ENCODE results near the gene CERKL.

CERKL gene

DNA sequence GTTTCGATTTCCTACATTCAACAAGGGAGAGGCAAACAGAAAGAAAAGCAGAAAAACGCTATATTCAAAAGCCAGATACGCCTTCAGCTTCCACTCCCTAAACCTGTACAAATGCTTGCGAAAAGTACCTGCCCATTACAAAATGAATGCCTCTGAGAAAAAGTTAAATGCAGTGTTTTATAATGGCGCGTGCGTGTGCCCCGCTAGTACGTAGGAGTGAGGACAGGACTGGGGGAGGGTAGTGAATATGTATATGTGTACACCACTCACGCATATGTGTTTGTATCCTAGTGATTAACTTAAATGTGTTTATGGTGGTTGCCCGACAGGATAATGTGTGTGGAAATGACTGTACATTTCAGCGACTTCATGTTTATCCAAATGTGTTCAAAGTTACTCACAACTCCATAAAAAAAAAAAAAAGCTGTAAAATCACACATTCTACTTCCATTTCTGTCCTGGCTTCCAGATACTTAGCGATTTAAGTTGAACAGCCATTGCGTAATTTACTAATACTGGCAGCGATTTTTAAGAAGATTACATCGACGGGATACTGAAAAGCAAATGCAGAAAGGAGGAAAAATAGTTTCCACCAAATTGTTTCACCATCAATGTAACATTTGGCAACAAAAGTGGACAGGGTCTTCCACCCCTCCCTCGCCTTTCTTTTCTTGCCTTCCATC is 22.1 kb upstream of the CERKL start:
- in situ Hi-C loops (cut with MboI; ENCODE audit: low sequenced_read_pairs), result no loop called here

DNA sequence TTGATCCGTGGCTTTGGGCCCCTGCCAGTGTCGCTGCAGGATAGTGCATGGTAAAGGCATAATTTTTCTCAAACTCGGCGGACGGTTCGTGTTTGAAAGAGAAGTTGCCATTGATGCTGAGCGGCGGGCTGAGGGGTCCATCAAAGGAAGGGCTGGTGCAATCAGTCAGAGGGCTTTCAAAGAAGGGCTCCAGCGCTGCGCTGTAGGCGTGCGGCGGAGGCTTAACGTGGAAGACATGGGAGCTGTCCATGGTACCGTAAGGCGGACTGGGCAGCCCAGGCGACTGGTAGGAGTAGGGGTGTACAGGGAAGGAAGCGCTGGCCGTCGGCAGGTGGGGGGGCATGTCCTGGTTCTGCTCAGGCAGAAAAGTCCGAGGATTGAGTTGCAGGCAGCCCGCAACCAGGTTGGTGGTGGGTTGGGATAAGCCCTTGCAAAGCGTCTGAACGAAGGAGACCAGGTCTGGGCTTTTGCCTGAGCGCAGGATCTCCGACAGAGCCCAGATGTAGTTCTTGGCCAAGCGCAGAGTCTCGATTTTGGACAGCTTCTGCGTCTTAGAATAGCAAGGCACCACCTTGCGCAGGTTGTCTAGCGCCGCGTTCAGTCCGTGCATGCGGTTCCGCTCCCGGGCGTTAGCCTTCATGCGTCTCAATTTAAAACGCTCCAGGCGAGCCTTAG is 21.1 kb upstream of the CERKL start:
- in situ Hi-C loops (cut with MboI; ENCODE audit: low sequenced_read_pairs), result no loop called here

DNA sequence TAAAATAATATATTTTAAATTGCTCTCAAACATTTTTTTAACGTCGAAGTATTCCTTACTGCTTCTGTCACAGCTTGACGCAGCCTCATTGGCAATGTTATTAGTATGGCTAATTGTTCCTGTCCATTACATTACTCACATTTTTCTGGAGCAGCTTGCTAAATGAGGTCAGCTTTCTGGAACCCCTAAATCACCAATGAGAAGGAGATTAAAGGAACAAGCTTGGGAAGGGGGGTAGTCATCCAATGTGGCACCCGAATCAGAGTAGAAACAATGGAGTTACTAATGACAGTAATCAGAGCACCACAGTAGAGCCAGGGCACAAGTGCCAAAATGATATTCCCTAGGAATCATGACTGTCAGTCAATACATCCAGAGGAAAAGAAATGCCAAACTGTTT is 18.3 kb upstream of the CERKL start:
- in situ Hi-C loops (cut with MboI; ENCODE audit: low sequenced_read_pairs), result no loop called here

DNA sequence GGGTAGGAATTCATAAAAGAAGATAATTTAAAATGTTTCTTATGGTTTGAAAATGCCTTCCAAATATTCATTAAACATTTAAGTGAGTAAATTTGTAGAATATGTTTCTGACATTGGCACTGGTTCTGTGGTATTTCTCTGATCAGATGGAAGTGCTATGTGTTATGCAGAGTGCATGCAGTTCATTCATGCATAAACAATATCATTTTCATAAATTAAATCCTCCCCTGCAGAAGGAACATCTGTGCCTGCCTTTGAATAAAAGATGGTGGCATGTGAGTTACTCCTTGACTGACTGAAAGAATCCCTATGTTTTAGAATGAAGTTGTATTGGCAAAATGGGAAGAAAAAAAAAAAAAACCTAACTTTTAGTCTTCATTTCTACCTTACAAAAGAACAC is 17.6 kb upstream of the CERKL start:
- in situ Hi-C loops (cut with MboI; ENCODE audit: low sequenced_read_pairs), result no loop called here

DNA sequence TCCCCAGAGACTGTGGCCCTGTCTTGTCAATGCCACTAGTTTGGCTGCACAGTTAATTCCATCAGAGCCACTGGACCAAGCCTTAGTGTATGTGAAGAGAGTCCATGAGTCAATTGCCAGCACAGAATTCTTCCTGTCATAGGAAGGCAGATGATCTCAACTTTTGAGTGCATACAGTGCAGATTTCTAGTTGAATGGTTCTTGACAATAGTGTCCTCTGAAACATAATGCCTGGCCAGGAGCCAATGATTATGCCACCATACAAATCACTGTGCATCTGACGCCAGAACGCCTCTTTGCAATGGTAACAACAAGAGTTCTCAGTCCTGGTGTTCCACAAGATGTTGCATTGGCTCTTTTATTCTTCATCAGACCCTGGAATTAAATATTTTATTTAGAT is 16.3 kb upstream of the CERKL start:
- in situ Hi-C loops (cut with MboI; ENCODE audit: low sequenced_read_pairs), result no loop called here

DNA sequence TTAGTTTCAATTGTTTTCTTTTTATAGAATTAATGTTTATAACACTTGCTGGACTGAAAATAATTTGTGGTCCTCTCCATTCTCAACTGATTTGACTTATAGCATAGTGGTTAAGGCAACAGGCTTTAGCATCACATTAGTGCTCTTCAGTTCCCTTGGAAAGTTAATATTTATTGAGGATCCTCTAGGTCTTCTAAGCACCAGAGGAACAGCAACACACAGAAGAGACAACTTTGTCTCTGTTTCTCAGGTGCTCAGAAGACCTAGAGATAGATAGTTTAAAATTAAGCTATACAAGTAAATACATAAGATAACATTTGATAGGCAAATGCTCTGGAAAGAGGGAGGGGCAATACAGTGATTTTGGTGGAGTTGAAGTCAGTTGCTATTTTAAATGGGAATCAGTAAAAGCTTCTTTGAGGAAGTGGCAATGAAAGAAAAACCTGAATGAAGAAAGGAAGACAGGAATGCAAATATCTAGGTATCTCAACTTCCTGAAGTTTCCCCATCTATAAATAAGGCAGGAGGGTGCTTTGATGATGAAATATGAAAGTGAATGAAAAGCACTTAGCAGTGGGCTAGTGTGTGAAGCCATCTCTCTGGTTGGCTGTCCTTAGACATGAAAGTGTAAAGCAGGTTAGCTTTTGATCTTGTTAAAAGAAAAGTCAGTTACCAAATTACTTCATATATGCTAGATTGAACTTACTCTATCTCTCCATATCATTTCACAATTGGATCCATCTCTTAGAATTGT is 15.5 kb upstream of the CERKL start:
- in situ Hi-C loops (cut with MboI; ENCODE audit: low sequenced_read_pairs), result no loop called here

DNA sequence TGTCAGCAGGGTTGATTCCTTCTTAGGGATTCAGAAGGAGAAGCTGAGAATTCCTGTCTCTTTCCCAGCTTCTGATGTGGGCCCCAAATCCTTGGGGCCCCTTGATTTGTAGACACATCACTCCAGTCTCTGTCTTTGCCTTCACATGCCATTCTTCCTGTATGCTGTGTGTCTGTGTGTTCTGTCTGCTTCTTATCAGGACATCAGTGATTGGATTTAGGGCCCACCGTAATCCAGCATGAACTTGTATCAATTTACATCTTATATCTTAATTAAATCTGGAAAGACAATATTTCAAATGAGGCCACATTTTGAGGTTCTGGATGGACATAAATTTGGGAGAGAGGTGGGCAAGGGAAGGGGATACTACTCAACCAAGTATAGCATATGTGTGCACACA is 13.7 kb upstream of the CERKL start:
- in situ Hi-C loops (cut with MboI; ENCODE audit: low sequenced_read_pairs), result no loop called here

DNA sequence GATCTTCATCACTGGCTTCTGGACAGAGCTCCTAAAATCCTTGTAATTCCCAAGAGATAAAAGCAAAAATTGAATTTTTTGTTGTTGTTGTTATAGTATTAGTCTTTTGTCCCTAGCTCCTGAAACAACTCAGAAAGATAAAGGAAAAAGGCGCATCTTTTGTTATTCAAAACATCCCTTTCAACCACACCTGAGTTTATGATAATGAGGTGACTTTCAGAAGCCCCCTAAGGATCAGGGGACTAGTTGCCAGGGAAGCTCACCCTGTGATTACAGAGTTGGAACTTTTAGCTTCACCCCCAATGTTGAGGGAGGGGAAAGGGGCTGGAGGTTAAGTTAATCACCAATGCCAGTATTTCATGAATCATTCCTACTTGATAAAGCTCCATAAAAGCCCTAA is 10.3 kb upstream of the CERKL start:
- in situ Hi-C loops (cut with MboI; ENCODE audit: low sequenced_read_pairs), result no loop called here

DNA sequence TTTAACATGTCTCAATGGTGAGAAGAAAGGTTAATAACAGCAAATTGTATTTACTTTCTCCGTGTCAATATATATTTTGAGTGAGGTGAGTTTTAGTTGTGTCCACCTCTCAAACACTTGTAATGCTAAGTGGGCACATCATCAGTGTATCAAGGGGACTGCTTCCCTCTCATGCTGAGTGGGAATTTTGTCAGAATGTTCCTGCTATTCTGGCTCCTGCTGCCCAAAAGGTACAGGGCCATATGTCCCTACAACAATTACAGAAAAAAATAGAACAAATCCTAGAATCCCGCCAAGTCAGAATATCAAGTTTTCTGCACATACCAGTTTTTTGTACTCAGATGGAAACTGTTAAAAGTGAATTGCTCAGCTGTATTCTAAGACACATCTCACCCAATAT is 5.4 kb upstream of the CERKL start:
- in situ Hi-C loops (cut with MboI; ENCODE audit: low sequenced_read_pairs), result no loop called here

DNA sequence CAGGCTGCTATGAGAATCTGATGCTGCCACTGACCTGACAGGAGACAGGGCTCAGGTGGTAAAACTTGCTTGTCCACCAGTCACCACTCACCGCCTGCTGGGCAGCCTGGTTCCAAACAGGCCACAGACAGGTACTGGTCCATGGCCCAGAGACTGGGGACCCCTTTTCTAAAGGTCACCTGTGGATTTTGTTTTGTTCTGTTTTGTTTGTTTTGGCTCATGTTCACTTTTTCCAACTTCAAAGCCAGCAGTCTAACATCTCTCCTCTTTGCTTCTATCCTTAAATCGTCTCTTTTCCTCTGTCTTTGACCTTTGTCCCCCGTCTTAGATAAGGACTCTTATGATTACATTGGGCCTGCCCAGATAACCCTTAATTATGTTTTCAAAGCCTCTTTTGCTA is 3.3 kb upstream of the CERKL start:
- in situ Hi-C loops (cut with MboI; ENCODE audit: low sequenced_read_pairs), result no loop called here

DNA sequence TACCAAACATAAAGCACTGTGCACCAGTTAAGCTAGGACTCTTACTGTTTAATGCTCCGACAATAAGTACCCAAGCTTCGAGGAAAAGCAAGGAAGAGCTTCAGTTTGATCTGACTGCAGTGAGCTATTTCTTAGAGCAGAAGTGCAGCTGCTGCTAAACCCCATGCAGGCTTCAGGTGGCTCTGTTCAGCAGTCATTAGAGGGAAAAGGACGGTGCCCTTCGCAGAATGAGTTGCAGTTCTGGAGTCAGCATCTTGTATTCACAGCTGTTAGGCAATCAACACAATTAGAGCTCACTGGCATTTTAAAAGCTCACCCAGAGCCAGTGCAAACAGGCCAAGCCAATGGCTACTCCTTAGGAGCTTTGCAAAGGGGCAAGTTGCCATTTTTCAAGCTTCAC is 1.5 kb upstream of the CERKL start:
- in situ Hi-C loops (cut with MboI; ENCODE audit: low sequenced_read_pairs), result no loop called here

DNA sequence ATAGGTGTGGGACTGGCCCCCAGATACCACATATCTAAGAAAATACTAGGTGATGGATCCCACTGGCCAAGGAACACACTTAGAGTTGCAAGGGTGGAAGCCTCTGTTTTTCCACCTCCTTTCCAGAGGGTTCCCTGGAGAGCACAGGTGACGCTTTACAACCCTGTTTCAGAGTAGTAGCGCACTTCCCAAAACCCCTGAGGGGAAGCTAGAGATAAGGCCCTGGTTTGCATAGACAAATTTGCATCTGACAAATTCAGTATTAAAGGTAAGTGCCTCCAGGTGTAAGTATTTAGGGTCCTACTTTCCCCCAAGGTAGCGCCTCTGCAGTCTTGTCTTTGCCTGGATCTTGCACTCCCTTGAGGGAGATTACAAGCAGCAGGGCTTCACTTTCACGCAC is 474 bp upstream of the CERKL start:
- in situ Hi-C loops (cut with MboI; ENCODE audit: low sequenced_read_pairs), result no loop called here

DNA sequence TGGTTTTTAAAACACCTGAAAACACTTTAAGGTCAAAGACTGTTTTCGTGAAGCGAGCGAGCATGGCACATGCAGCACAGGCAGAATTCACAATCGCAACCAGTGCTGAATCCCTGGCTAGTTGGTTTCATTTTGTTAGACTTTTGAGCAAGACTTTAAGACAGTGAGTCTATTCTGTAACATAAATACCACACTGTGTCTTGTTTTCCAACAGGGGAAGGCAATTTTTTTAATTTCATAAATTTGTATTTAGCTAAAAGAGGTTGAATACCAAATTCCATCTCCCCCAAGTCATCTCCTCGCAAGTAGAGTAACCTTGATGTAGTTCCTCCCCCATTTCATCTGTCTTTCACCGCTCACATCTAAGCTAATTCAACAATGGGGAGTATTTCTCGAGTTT is 1.4 kb downstream of the CERKL start:
- in situ Hi-C loops (cut with MboI; ENCODE audit: low sequenced_read_pairs), result no loop called here

DNA sequence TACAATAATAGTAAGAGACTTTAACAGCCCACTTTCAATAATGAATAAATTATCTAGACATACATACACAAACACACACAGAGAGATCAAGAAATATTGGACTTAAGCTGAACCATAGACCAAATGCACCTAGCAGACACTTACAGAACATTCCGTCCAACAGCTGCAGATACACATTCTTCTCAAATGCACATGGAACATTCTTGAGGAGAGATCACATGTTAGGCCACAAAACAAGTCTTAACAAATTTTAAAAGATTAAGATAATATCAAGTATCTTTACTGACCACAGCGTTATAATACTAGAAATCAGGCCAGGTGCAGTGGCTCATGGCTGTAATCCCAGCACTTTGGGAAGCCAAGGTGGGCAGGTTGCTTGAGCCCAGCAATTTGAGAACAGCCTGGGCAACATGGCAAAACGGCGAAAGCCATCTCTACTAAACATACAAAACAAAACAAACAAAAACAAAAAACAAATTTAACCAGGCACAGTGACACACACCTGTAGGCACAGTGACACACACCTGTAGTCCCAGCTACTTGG is 7.4 kb downstream of the CERKL start:
- in situ Hi-C loops (cut with MboI; ENCODE audit: low sequenced_read_pairs), result no loop called here

DNA sequence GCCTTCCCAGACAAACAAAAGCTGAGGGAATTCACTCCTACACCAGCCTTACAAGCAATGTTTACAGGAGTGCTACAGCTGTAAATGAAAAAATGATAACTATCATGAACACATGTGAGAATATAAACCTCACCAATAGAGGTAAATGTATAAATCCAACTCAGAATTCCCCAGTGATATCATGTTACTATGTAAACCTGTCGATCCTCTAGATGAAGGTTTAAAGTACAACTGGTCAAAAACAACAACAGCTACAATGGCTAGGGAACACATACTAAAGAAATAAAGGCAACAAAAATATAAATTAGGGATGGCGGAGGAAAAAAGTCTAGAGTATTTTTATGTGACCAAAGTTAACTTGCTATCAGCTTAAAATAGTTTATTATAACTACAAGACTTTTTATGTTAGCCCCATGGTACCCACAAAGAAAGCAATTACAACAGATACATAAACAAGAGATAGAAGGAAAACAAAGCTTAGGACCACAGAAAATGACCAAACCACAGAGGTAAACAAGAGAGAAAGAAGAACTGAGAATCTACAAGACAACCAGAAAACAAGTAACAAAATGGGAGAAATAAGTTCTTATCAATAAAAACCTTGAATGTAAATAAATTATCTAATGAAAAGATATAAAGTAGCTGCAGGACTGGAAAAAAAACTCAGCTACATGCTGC is 8.3 kb downstream of the CERKL start:
- in situ Hi-C loops (cut with MboI; ENCODE audit: low sequenced_read_pairs), result no loop called here

DNA sequence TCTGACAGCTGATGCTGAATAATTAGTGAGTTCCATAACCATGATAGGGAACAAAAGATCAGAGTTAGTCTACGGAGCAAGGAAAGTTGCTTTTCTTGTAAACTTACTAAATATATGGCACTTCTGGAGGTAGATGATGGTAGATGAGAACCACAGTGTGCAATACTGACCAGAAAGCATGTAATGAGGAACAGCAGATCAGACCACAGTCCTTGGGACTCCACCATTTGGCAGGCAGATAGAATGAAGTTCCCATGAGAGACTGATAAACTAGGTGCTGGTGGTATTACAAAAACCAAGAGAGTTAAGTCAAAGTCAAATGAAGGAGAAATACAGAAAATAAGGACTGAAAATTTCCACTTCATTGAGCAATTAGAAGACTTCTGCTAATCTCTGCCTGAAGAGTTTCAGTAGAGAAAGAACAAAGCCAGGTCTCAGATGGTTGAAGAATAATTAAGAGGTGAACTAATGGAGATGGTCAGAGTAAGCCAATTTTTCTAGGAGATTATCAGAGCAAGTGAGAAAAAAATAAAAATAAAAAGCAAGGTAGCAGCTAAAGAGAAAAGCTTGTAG is 10.4 kb downstream of the CERKL start:
- in situ Hi-C loops (cut with MboI; ENCODE audit: low sequenced_read_pairs), result no loop called here

DNA sequence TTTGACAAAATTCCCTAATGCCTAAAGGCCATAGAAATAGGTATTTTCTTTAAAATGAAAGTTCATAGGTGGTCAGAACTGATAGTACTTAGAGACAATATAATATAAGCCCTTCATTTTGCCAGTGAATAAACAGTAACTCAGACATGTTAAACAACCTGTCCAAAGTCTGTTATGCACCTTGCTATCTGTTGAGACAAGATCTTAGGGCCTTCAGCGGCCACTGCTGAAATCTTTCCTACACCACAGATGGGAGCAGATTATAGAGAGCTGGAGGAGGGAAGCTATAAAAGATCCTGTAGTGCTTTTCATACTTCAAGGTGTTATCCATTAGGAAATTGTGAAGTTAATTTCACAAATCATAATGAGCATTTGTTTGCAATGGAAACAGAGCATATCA is 13.8 kb downstream of the CERKL start:
- in situ Hi-C loops (cut with MboI; ENCODE audit: low sequenced_read_pairs), result no loop called here

DNA sequence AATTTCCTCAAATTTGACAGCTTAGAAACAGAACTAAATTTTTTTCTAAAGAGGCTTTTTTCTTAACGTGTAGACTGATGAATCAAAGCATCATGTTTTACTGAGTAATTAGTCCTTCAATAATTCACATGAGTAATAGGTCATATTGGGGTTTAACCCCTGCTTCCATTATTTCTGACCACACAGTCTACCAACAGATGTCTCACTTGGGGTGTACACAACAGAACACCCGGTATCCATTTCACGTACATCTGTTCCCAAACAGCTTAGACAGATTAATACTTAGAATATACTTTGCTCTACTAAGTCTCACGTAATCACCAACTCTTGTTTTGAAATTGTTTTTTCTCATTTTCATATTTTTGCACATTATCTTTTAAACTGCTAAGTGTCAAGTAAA is 14.8 kb downstream of the CERKL start:
- in situ Hi-C loops (cut with MboI; ENCODE audit: low sequenced_read_pairs), result no loop called here

DNA sequence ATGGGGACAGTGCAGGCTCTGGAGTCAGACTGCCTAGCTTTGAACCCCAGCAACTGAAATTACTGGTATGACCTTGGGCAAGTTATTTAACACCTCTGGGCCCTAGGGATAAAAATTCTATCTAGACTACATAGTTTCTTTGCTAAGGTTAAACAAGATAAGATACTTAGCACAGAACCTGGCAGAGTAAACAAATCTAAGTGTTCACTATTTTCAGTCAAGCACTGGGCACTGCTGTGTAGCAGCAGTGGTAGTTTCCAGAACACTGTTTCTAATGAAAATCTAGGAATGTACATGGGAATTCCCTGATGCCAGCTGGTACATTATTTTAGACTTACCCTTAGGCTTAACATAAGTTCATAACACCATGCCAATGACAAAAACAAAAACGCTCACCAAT is 17.2 kb downstream of the CERKL start:
- in situ Hi-C loops (cut with MboI; ENCODE audit: low sequenced_read_pairs), result no loop called here

DNA sequence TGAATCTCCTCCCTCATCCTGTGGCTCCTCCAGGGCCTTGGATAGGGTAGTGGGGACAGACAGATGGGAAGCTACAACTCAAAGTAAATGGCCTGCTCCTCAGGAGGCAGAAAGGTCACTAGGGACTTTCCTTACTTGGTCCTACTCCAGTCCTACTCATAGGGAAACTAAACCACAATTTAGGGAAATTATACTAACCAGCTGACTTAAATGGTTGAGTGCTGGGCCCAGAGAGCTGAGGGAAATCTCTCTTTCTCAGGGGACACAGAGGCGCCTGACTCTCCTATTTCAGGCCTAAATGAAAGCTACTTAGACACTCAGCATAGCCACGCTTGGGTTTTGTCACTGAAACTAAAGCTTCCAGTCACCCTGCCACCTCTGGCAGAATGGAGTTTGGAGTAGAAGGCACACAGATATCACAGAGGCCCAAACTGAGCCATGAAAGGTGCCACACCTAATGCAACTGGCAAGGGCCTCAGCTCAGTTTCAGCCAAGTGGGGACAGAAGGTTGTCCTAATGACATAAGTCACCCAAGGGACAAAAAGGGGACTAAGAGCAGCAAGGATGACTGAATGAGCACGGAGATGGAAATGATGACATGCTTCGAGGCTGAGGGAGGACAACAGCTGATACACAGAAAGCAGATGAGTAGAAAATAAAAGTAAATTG is 24.0 kb downstream of the CERKL start:
- in situ Hi-C loops (cut with MboI; ENCODE audit: low sequenced_read_pairs), result no loop called here
